ENCODE data around the gene TEX44. TPM values are rescaled to one million over a fixed set of nuclear protein-coding genes. Genes with fewer than 3 reads are reported as not detected.

TEX44 gene
- total and polyA plus RNA-seq, 8 donors: not detected

DNA sequence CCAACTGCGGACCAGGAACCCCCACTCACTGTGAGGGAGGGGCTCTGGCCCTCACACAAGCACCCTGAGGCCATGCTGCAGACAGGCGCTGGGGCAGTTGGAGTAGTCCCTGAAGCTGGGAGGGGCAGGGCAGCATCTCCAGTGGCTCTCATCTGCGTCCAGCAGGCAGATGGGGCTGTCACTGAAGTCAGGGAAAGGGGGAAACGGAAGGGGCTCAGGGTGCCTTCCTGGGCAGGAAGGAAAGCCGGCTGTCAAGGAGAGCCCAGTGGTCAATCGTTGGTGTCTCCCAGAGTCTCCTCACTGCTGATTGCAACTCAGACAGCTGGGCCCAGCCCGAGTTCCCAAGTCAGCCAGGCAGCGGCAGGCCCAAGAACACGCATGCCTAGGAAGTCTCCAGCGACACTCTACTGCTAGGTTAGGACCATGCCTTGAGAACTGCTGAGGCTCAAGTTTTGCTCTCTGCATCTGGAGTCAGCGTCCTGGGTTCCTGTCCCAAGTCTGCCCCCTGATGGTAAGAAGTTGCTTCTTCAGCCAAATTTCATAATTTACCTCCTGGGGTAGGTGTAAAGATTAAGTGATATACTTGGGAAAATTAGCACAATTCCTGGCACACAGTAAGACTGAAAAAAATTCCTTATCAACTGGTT is 35.0 kb upstream of the TEX44 start:
- Histone ChIP-seq H3K9me3 (peaks cover 0 to 7% (median 5%) of the 10 kb centered on the region in 4 donors), H3K27me3 (no peaks in the 10 kb centered on the region), H3K4me3 (no peak overlapping the region), H3K4me1 (peaks cover 6 to 30% (median 13%) of the 10 kb centered on the region in 4 donors), H3K36me3 (no peaks in the 10 kb centered on the region), H3K27ac (peak overlapping the region; percentile 1 to 67 (median 43))
- intact Hi-C loops (cut with DNase I; ENCODE audit: low total_unique reads): loop anchor here (5.0 kb wide), 1 partner anchor 75 kb away; no protein-coding TSS in a partner anchor
- 27 to 38% (median 36%) methylated on average over 11 of the region's 11 CpGs for WGBS, 5 donors
- peak in 5 of 7 experiments; percentile 43 to 89 (median 61) for TF ChIP-seq CTCF (IDR thresholded peaks at IDR 0.05)
- TF ChIP-seq POLR2AphosphoS5 (IDR thresholded peaks at IDR 0.05): peak in 1 of 3 donors; percentile 70
- no peak for TF ChIP-seq POLR2A (IDR thresholded peaks at IDR 0.05)
- no peak for TF ChIP-seq EP300 (IDR thresholded peaks at IDR 0.05)
- peak; percentile 57 to 94 for DNase-seq

DNA sequence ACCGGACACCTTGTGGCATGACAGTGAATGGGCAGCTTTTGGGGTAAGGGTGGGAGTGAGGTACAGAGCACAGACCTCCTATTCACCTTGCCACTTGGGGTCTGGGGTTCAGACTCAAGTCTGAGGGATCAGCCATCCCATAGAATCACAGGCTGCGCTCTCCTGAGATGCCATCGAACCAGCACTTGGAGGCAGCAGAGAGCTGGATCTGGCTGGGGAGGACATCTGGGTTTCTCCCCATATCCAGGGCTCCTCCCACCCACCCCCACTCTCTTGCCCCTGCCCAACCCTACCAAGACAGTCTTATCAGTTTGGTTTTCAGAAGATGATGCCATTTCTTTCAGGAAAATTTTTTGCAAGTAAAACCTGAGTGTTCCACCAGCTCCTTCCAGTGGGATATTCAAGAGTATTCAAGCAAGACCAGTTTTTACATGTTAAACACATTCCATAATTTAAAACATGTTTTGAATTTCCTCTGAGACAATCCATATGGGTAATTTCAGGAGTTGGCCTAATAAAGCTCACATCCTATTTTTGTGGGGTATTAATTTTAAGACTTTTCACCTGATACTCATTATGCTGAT is 29.2 kb upstream of the TEX44 start:
- DNase-seq: peak; percentile 33 to 84
- Histone ChIP-seq H3K4me1 (no peaks in the 10 kb centered on the region), H3K27me3 (no peaks in the 10 kb centered on the region), H3K27ac (no peak overlapping the region), H3K36me3 (no peaks in the 10 kb centered on the region), H3K4me3 (no peak overlapping the region), H3K9me3 (no peaks in the 10 kb centered on the region)
- 11 to 26% (median 18%) methylated on average over 3 of the region's 3 CpGs for WGBS, 5 donors
- intact Hi-C loops (cut with DNase I; ENCODE audit: low total_unique reads): no loop called here
- TF ChIP-seq POLR2AphosphoS5 (IDR thresholded peaks at IDR 0.05): no peak
- peak in 4 of 7 experiments; percentile 33 to 58 (median 54) for TF ChIP-seq CTCF (IDR thresholded peaks at IDR 0.05)
- no peak for TF ChIP-seq EP300 (IDR thresholded peaks at IDR 0.05)
- TF ChIP-seq POLR2A (IDR thresholded peaks at IDR 0.05): no peak

- TF ChIP-seq POLR2A (IDR thresholded peaks at IDR 0.05) (no peak), EP300 (IDR thresholded peaks at IDR 0.05) (no peak), POLR2AphosphoS5 (IDR thresholded peaks at IDR 0.05) (no peak), CTCF (IDR thresholded peaks at IDR 0.05) (no peak)
- 64 to 75% (median 70%) methylated on average over 4 of the region's 4 CpGs for WGBS, 5 donors
- no peak for DNase-seq
Measured at GRCh38 chr2:231565887-231566594, 26.6 kb upstream of the TEX44 start.

GRCh38 chr2:231567159-231567558 is 25.5 kb upstream of the TEX44 start:
- DNase-seq: no peak
- Histone ChIP-seq H3K27ac (no peak overlapping the region), H3K4me3 (no peak overlapping the region), H3K9me3 (no peaks in the 10 kb centered on the region), H3K27me3 (no peaks in the 10 kb centered on the region), H3K36me3 (no peaks in the 10 kb centered on the region), H3K4me1 (no peaks in the 10 kb centered on the region)
- intact Hi-C loops (cut with DNase I; ENCODE audit: low total_unique reads): no loop called here
- TF ChIP-seq EP300 (IDR thresholded peaks at IDR 0.05): no peak
- WGBS, 5 donors: 76 to 100% (median 89%) methylated on average over 3 of the region's 3 CpGs

More at GRCh38 chr2:231565887-231566594, 26.6 kb upstream of the TEX44 start:
- intact Hi-C loops (cut with DNase I; ENCODE audit: low total_unique reads): no loop called here
- H3K4me3 ChIP-seq: no peak overlapping the region
- no peak overlapping the region for H3K27ac ChIP-seq
- H3K9me3 ChIP-seq: no peaks in the 10 kb centered on the region
- H3K27me3 ChIP-seq: no peaks in the 10 kb centered on the region
- H3K4me1 ChIP-seq: no peaks in the 10 kb centered on the region
- no peaks in the 10 kb centered on the region for H3K36me3 ChIP-seq

Measured in stomach (tissue), 9 donors.